IMR-90 (cell line): ENCODE measurements around the gene MED12L. TPM values are rescaled to one million over a fixed set of nuclear protein-coding genes. Genes with fewer than 3 reads are reported as not detected.
A peak's percentile ranks its signal among the peaks of the same experiment; 100 is the strongest.

ENCODE experiments used
- ATAC-seq: fragments of 200-7000 bp; cut with Tn5 transposase; 2 replicates; pipeline ENCODE4 v1.9.1; 2020; ENCODE audit warnings: low read depth, mild to moderate bottlenecking, moderate library complexity
- BruUV-seq: library from RNA; stranded (reverse); fragments of 400-500 nt; replicated peaks from 2 replicates; lab custom pipeline; 2021; lab: Mats Ljungman, UMichigan
- CTCF ChIA-PET: fragments of 300-600 bp; formaldehyde crosslinking; extraction: SDS; loops from one replicate; lab custom pipeline; 2021; ENCODE audit warnings: antibody characterized with exemption; lab: Yijun Ruan, JAX
- POLR2A ChIA-PET: fragments of 300-600 bp; sonication (Branson Sonifier 250); formaldehyde crosslinking; loops from one replicate; lab custom pipeline; 2022; ENCODE audit warnings: antibody characterized with exemption; ENCODE audit not compliant: unreplicated experiment; lab: Charles Lee
- DNase-seq: peaks from one replicate; pipeline ENCODE4 v3.0.0; 2013
- H2AFZ ChIP-seq: replicated peaks from 2 replicates; pipeline ENCODE3; 2013; ENCODE audit warnings: low read length, mild to moderate bottlenecking; ENCODE audit not compliant: poor library complexity
- H2AK5ac ChIP-seq: 2 replicates; pipeline ENCODE4 v1.6.1; 2013; ENCODE audit warnings: low read depth, low read length, inconsistent platforms
- H2AK9ac ChIP-seq: replicated peaks from 2 replicates; pipeline ENCODE3; 2013; ENCODE audit warnings: mild to moderate bottlenecking, low read depth, low read length, moderate library complexity; ENCODE audit not compliant: poor library complexity
- H2BK120ac ChIP-seq: 2 replicates; pipeline ENCODE4 v1.6.1; 2013; ENCODE audit warnings: low read depth, low read length, inconsistent platforms
- H2BK15ac ChIP-seq: 3 replicates; pipeline ENCODE4 v1.6.1; 2013; ENCODE audit warnings: low read depth, low read length, inconsistent platforms
- H2BK20ac ChIP-seq: 2 replicates; pipeline ENCODE4 v1.6.1; 2013; ENCODE audit warnings: low read depth, mild to moderate bottlenecking, inconsistent platforms, low read length, moderate library complexity
- H2BK5ac ChIP-seq: 2 replicates; pipeline ENCODE4 v1.6.1; 2013; ENCODE audit warnings: mild to moderate bottlenecking, low read depth, low read length, inconsistent platforms; ENCODE audit not compliant: poor library complexity, severe bottlenecking
- H3K14ac ChIP-seq: replicated peaks from 2 replicates; pipeline ENCODE4 v1.6.1; 2013; ENCODE audit warnings: low read depth, low read length, inconsistent platforms
- H3K18ac ChIP-seq: 2 replicates; pipeline ENCODE4 v1.6.1; 2013; ENCODE audit warnings: low read depth, low read length, control low read depth
- H3K23ac ChIP-seq: 2 replicates; pipeline ENCODE4 v1.6.1; 2013; ENCODE audit warnings: low read depth, low read length, inconsistent platforms
- H3K27ac ChIP-seq: 2 replicates; pipeline ENCODE4 v1.5.1; 2013; ENCODE audit warnings: mild to moderate bottlenecking, control low read depth, low read length; ENCODE audit not compliant: insufficient read depth
- H3K27me3 ChIP-seq: 2 replicates; pipeline ENCODE4 v1.6.1; 2013; ENCODE audit warnings: low read length; ENCODE audit not compliant: control insufficient read depth, insufficient read depth
- H3K36me3 ChIP-seq: 2 replicates; pipeline ENCODE4 v1.6.1; 2013; ENCODE audit warnings: low read length, mixed read lengths; ENCODE audit not compliant: control insufficient read depth, insufficient read depth
- H3K4ac ChIP-seq: 2 replicates; pipeline ENCODE4 v1.6.1; 2013; ENCODE audit warnings: low read depth, low read length, inconsistent platforms
- H3K4me1 ChIP-seq: 2 replicates; pipeline ENCODE4 v1.6.1; 2013; ENCODE audit warnings: low read length, mixed read lengths; ENCODE audit not compliant: control insufficient read depth, insufficient read depth
- H3K4me2 ChIP-seq: 2 replicates; pipeline ENCODE4 v1.6.1; 2013; ENCODE audit warnings: low read depth, mild to moderate bottlenecking, control low read depth, low read length, moderate library complexity
- H3K4me3 ChIP-seq: 2 replicates; pipeline ENCODE4 v1.5.1; 2013; ENCODE audit warnings: low read depth, mild to moderate bottlenecking, control low read depth, low read length, moderate library complexity; ENCODE audit not compliant: insufficient read depth
- H3K56ac ChIP-seq: 2 replicates; pipeline ENCODE4 v1.6.1; 2013; ENCODE audit warnings: low read length, inconsistent platforms; ENCODE audit not compliant: insufficient read depth; ENCODE audit errors: extremely low read depth
- H3K79me1 ChIP-seq, 2 experiments: 2 replicates each; pipeline ENCODE4 v1.6.1; 2013; ENCODE audit warnings: low read length in 2 of 2, inconsistent platforms in 1 of 2, low read depth in 1 of 2
- H3K9ac ChIP-seq: 2 replicates; pipeline ENCODE4 v1.6.1; 2013; ENCODE audit warnings: low read depth, low read length, control low read depth
- H3K9me1 ChIP-seq: 2 replicates; pipeline ENCODE4 v1.6.1; 2013; ENCODE audit warnings: low read length, inconsistent platforms; ENCODE audit not compliant: insufficient read depth
- H3K9me3 ChIP-seq: 2 replicates; pipeline ENCODE4 v1.6.1; 2013; ENCODE audit warnings: low read length; ENCODE audit not compliant: control insufficient read depth, insufficient read depth
- H4K20me1 ChIP-seq: 2 replicates; pipeline ENCODE4 v1.6.1; 2013; ENCODE audit warnings: low read length, inconsistent platforms; ENCODE audit not compliant: insufficient read depth
- H4K5ac ChIP-seq: 2 replicates; pipeline ENCODE4 v1.6.1; 2013; ENCODE audit warnings: mild to moderate bottlenecking, low read depth, low read length, control low read depth
- H4K8ac ChIP-seq, 2 experiments: 2 replicates each; pipeline ENCODE4 v1.6.1; 2013; ENCODE audit warnings: low read depth in 2 of 2, low read length in 2 of 2, control low read depth in 1 of 2, inconsistent platforms in 1 of 2
- H4K91ac ChIP-seq: 2 replicates; pipeline ENCODE4 v1.6.1; 2013; ENCODE audit warnings: low read depth, low read length, inconsistent platforms; ENCODE audit not compliant: insufficient read depth
- BHLHE40 ChIP-seq: fragments of 150-350 bp; IDR thresholded peaks from 2 replicates; pipeline ENCODE4 v1.6.1; 2016; ENCODE audit warnings: mild to moderate bottlenecking, low read depth, low read length
- CEBPB ChIP-seq: IDR thresholded peaks from 2 replicates; pipeline ENCODE4 v1.6.1; 2012; ENCODE audit warnings: low read depth, low read length, improper control_type of control experiment
- FOS ChIP-seq: fragments of 150-350 bp; IDR thresholded peaks from 2 replicates; pipeline ENCODE4 v1.6.1; 2016; ENCODE audit warnings: low read depth, low read length
- MAFK ChIP-seq: IDR thresholded peaks from 2 replicates; pipeline ENCODE4 v1.6.1; 2012; ENCODE audit warnings: low read depth, low read length, improper control_type of control experiment
- MXI1 ChIP-seq: IDR thresholded peaks from 2 replicates; pipeline ENCODE4 v1.6.1; 2012; ENCODE audit warnings: low read depth, mild to moderate bottlenecking, low read length, moderate library complexity, borderline replicate concordance
- NFE2L2 ChIP-seq: fragments of 150-350 bp; IDR thresholded peaks from 2 replicates; pipeline ENCODE4 v1.6.1; 2016; ENCODE audit warnings: low read depth, mild to moderate bottlenecking, low read length
- POLR2A ChIP-seq: IDR thresholded peaks from 2 replicates; pipeline ENCODE4 v1.6.1; 2012; ENCODE audit warnings: mild to moderate bottlenecking, low read depth, low read length
- RAD21 ChIP-seq: IDR thresholded peaks from 2 replicates; pipeline ENCODE4 v1.6.1; 2012; ENCODE audit warnings: low read length, improper control_type of control experiment
- RCOR1 ChIP-seq: IDR thresholded peaks from 2 replicates; pipeline ENCODE4 v1.6.1; 2012; ENCODE audit warnings: mild to moderate bottlenecking, low read length, improper control_type of control experiment; ENCODE audit not compliant: insufficient replicate concordance
- RFX5 ChIP-seq: IDR thresholded peaks from 2 replicates; pipeline ENCODE4 v1.8.0; 2012; ENCODE audit warnings: low read depth, mild to moderate bottlenecking, low read length, moderate library complexity
- WGBS, 2 experiments: methylation state at CpG; one replicate each; pipeline versions ENCODE4 v1.1.5 to v1.1.7; 2013; ENCODE audit warnings: missing lambda C conversion rate in 2 of 2; ENCODE audit not compliant: insufficient read length in 1 of 2; ENCODE audit errors: extremely low coverage in 2 of 2; 5-methylcytosine and 5-hydroxymethylcytosine counted together
- dilution Hi-C: fragments of 300-500 bp; cut with HindIII; formaldehyde crosslinking; loops from one replicate; pipeline ENCODE4 v1.14.3; 2018; ENCODE audit warnings: low sequenced_read_pairs; ENCODE audit not compliant: unreplicated experiment
- in situ Hi-C: fragments of 300-500 bp; cut with MboI; formaldehyde crosslinking; loops from 3 replicates; pipeline ENCODE4 v1.14.3; 2019; ENCODE audit warnings: low sequenced_read_pairs, inconsistent platforms, mixed read lengths
- intact Hi-C: fragments of 100-400 bp; cut with micrococcal nuclease; formaldehyde crosslinking; loops from 2 replicates; pipeline ENCODE4 v1.10.0; 2022
- polyA plus RNA-seq, 3 experiments: library from polyadenylated mRNA; depleted of rRNA; stranded (reverse); fragments of >200 nt; gene quantifications; 2 replicates each; pipeline ENCODE4 v1.2.3, GENCODE V29; 2012; ENCODE audit warnings: low replicate concordance in 1 of 3
- total RNA-seq: library from RNA; depleted of rRNA; stranded (reverse); fragments of >200 nt; gene quantifications from 2 replicates; pipeline ENCODE4 v1.2.3, GENCODE V29; 2012
- TF ChIP-seq, protein P1 (sequence below): fragments of 150-350 bp; IDR thresholded peaks from 2 replicates; pipeline ENCODE4 v1.6.1; 2017; ENCODE audit warnings: mild to moderate bottlenecking, antibody characterized with exemption, low read length, low read depth
- TF ChIP-seq, protein P2 (sequence below): conservative IDR thresholded peaks from 2 replicates; pipeline ENCODE4 v1.5.1; 2012; ENCODE audit warnings: mild to moderate bottlenecking, low read depth, low read length, improper control_type of control experiment

The MED12L gene
- total and polyA plus RNA-seq, 2 of the 4 experiments (the other 2 are of a cell fraction) = 0.05 to 0.18 TPM

DNA sequence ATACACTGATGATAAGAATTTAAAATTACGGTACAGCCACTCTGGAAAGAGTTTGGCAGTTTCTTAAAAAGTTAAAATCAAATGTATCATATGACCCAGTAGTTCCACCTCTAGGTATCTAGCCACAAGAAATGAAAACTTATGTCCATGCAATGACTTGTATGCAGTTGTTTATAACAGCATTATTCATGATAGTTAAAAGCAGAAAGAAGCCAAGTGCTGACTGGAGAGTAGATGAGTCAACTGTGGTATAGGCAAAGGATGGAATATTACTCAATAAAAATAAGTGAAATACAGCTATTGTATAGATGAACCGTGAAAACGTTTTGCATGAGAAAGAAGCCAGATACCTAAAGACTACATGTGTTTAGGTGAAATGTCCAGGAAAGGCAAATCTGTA is 216.3 kb downstream of the MED12L start:
- no peak overlapping the region; a peak in 1 of 4 replicates for H4K8ac ChIP-seq
- H3K79me1 ChIP-seq = no peaks in the 10 kb centered on the region
- no peak overlapping the region for H2BK15ac ChIP-seq
- no peaks in the 10 kb centered on the region for H4K20me1 ChIP-seq
- H3K56ac ChIP-seq = no peak overlapping the region
- no CpG with 5 or more reads among the region's 3 CpGs for WGBS, 2 experiments
- ChIA-PET POLR2A (no interaction called here), CTCF (interaction anchor here (1.4 kb wide), 1 partner anchor 17 kb away, joined by 4 read pairs; no protein-coding TSS in a partner anchor)
- H3K27me3 ChIP-seq = no peaks in the 10 kb centered on the region
- no peak overlapping the region; the same call in 1 of the 2 replicates for H3K4ac ChIP-seq
- H3K9me1 ChIP-seq = peaks cover 3% of the 10 kb centered on the region; the same call in 1 of the 2 replicates
- no peaks in the 10 kb centered on the region for H3K9me3 ChIP-seq
- H3K36me3 ChIP-seq = no peaks in the 10 kb centered on the region
- peak overlapping the region; percentile 71; the same call in 1 of the 2 replicates for H3K4me2 ChIP-seq
- BruUV-seq = no TSS peak
- 0 out of 2 replicates have a peak overlapping the region, but pooled peaks have one; percentile 40 for H2BK20ac ChIP-seq
- peak; percentile 73 for ATAC-seq
- in situ Hi-C loops = no loop called here
- H3K27ac ChIP-seq = peak overlapping the region; percentile 35; the same call in 1 of the 2 replicates
- no peak overlapping the region for H3K4me3 ChIP-seq
- H3K4me1 ChIP-seq = peaks cover 12% of the 10 kb centered on the region
- peak overlapping the region; percentile 44; the same call in 1 of the 2 replicates for H2BK120ac ChIP-seq
- H2AK5ac ChIP-seq = no peak overlapping the region
- H3K23ac ChIP-seq = no peak overlapping the region
- dilution Hi-C loops = no loop called here
- H2AFZ ChIP-seq = no peak overlapping the region
- peak overlapping the region; percentile 55; the same call in 1 of the 2 replicates for H3K18ac ChIP-seq
- H3K14ac ChIP-seq = 0 out of 2 replicates have a peak overlapping the region, but pooled peaks have one; percentile 28
- intact Hi-C loops = loop anchor here (5.0 kb wide), 1 partner anchor 356 kb away; no protein-coding TSS in a partner anchor
- no peak overlapping the region for H4K5ac ChIP-seq
- peak overlapping the region; percentile 59 for H2BK5ac ChIP-seq
- DNase-seq = peak; percentile 91
- no peak overlapping the region for H2AK9ac ChIP-seq
- H4K91ac ChIP-seq = no peak overlapping the region
- TF ChIP-seq MXI1 (no peak), RFX5 (no peak), MAFK (0 out of 2 replicates have a peak, but pooled peaks have one; percentile 29), CEBPB (peak; percentile 74), BHLHE40 (no peak), FOS (peak; percentile 86), NFE2L2 (no peak), RAD21 (no peak), RCOR1 (no peak), POLR2A (no peak)
- TF ChIP-seq, protein P1, sequence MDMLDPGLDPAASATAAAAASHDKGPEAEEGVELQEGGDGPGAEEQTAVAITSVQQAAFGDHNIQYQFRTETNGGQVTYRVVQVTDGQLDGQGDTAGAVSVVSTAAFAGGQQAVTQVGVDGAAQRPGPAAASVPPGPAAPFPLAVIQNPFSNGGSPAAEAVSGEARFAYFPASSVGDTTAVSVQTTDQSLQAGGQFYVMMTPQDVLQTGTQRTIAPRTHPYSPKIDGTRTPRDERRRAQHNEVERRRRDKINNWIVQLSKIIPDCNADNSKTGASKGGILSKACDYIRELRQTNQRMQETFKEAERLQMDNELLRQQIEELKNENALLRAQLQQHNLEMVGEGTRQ = no peak
- TF ChIP-seq, protein P2, sequence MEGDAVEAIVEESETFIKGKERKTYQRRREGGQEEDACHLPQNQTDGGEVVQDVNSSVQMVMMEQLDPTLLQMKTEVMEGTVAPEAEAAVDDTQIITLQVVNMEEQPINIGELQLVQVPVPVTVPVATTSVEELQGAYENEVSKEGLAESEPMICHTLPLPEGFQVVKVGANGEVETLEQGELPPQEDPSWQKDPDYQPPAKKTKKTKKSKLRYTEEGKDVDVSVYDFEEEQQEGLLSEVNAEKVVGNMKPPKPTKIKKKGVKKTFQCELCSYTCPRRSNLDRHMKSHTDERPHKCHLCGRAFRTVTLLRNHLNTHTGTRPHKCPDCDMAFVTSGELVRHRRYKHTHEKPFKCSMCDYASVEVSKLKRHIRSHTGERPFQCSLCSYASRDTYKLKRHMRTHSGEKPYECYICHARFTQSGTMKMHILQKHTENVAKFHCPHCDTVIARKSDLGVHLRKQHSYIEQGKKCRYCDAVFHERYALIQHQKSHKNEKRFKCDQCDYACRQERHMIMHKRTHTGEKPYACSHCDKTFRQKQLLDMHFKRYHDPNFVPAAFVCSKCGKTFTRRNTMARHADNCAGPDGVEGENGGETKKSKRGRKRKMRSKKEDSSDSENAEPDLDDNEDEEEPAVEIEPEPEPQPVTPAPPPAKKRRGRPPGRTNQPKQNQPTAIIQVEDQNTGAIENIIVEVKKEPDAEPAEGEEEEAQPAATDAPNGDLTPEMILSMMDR = no peak
- H3K9ac ChIP-seq = no peak overlapping the region
